Psoas muscle (tissue), 8 donors: Measurements from ENCODE around the gene DPP10. TPM values are rescaled to one million over a fixed set of nuclear protein-coding genes. Genes with fewer than 3 reads are reported as not detected.

Experiments used
- ATAC-seq, 4 donors: fragments of 200-7000 bp; cut with Tn5 transposase; one replicate each; pipeline ENCODE4 v1.9.1; 2020; ENCODE audit warnings: moderate library complexity in 3 of 4, mild to moderate bottlenecking in 2 of 4
- DNase-seq, 2 donors: peaks; one replicate each; pipeline ENCODE4 v3.0.0-alpha.2; 2020
- H3K27ac ChIP-seq: fragments of 200-600 bp; one replicate; pipeline ENCODE4 v1.8.0; 2022
- H3K27me3 ChIP-seq, 3 donors: fragments of 200-600 bp in 1 of 3; one replicate each; pipeline versions ENCODE4 v1.6.1 to v1.8.0; 2013 to 2022; ENCODE audit warnings: low read length in 2 of 3, mild to moderate bottlenecking in 2 of 3, moderate library complexity in 1 of 3; ENCODE audit not compliant: insufficient read depth in 3 of 3
- H3K36me3 ChIP-seq, 2 donors: fragments of 200-600 bp in 1 of 2; one replicate each; pipeline versions ENCODE4 v1.6.1 to v1.8.0; 2013 to 2022; ENCODE audit warnings: low read depth in 1 of 2, mild to moderate bottlenecking in 1 of 2, moderate library complexity in 1 of 2; ENCODE audit not compliant: insufficient read depth in 1 of 2
- H3K4me1 ChIP-seq: fragments of 200-600 bp; one replicate; pipeline ENCODE4 v1.8.0; 2022
- H3K4me3 ChIP-seq: fragments of 200-600 bp; one replicate; pipeline ENCODE4 v1.8.0; 2022; ENCODE audit warnings: mild to moderate bottlenecking
- H3K9me3 ChIP-seq: fragments of 200-600 bp; one replicate; pipeline ENCODE4 v1.8.0; 2022
- WGBS, 3 donors: extraction: QIAGEN DNeasy Blood & Tissue Kit; methylation state at CpG; one replicate each; pipeline versions ENCODE4 v1.1.6 to v1.1.7; 2013; 5-methylcytosine and 5-hydroxymethylcytosine counted together
- intact Hi-C, 2 donors: fragments of 100-400 bp; cut with DNase I; formaldehyde crosslinking; loops; one replicate each; pipeline versions ENCODE4 v1.11.0 to v1.14.2; 2022
- polyA plus RNA-seq, 3 donors: library from polyadenylated mRNA; stranded (reverse); fragments of 200-250 nt; gene quantifications; one replicate each; pipeline ENCODE4 v1.2.3, GENCODE V29; 2013
- total RNA-seq, 4 donors: library from RNA; stranded (reverse); fragmentation: NEBNext Ultra II Directional in 2 of 4; extraction: Animal tissue kit (Norgen Biotek cat#: 25700) in 2 of 4; gene quantifications; one replicate each; pipeline versions ENCODE4 v1.2.1 to v1.2.4, GENCODE V29; 2021 to 2023
- TF ChIP-seq, protein P1 (sequence below): fragments of 200-600 bp; IDR thresholded peaks from one replicate; pipeline ENCODE4 v1.8.0; 2022; ENCODE audit warnings: antibody characterized with exemption
- donor health status: healthy with polysubstance abuse.
- donor health status: DM: no; HTN: no; CAD: no; lungs with moderate emphysema.
- donor health status: Bipolar disorder and iron deficiency.
- donor health status: healthy.
- donor health status: DM: yes; HTN: yes; CAD: no.
- donor health status: DM: no; HTN: no; CAD: no.
- donor health status: DM: no; HTN: no; CAD: no.
- donor health status: DM: yes; HTN: yes; CAD: no.

The DPP10 gene
- total and polyA plus RNA-seq, 7 donors, result 0.01 to 0.11 TPM; not detected in 5

DNA sequence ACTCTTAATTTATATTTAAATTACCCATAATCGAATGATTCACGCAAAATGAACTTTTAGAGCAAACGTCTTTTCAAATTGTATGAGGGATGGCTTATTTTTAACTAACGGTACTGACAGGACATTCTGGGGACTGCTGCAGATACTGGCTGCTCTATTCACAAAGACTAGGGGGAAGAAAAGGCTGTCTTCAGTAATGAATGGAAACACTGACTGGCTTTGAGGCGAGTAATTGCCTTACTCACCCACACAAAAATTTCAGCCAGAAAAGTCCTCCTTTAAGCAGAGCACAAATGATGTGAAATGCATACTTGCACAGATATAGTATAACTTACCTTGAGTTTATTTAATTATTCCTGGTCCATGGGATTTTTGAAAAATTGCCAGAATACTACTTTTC is 852.6 kb downstream of the DPP10 start:
- 60 to 69% (median 64%) methylated on average over 5 of the region's 5 CpGs for WGBS, 3 donors
- ATAC-seq (no peak), DNase-seq (no peak)
- Histone ChIP-seq H3K27me3 (no peaks in the 10 kb centered on the region), H3K27ac (no peak overlapping the region), H3K4me3 (no peak overlapping the region), H3K4me1 (no peaks in the 10 kb centered on the region), H3K36me3 (no peaks in the 10 kb centered on the region), H3K9me3 (no peaks in the 10 kb centered on the region)
- intact Hi-C loops, result no loop called here
- TF ChIP-seq, protein P1, sequence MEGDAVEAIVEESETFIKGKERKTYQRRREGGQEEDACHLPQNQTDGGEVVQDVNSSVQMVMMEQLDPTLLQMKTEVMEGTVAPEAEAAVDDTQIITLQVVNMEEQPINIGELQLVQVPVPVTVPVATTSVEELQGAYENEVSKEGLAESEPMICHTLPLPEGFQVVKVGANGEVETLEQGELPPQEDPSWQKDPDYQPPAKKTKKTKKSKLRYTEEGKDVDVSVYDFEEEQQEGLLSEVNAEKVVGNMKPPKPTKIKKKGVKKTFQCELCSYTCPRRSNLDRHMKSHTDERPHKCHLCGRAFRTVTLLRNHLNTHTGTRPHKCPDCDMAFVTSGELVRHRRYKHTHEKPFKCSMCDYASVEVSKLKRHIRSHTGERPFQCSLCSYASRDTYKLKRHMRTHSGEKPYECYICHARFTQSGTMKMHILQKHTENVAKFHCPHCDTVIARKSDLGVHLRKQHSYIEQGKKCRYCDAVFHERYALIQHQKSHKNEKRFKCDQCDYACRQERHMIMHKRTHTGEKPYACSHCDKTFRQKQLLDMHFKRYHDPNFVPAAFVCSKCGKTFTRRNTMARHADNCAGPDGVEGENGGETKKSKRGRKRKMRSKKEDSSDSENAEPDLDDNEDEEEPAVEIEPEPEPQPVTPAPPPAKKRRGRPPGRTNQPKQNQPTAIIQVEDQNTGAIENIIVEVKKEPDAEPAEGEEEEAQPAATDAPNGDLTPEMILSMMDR, result no peak

DNA sequence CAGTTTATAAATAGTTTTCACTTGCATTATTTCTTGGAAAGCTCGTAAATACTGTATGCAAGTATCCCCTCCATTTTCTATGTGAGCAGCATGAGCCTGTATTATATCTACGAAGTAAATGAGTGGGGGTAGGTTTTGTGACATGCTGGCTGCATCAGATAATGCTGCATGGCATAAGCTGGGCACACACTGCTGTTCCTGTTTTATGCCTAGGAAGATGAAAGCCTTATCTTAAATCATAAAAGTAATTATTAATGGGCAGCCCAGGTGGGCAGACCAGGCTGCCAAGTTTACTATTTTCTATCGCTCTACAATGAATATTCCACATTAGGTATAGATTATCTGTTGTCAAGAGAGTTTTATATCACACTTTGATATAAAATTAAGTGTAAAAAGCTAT is 854.6 kb downstream of the DPP10 start:
- no peaks in the 10 kb centered on the region for H3K36me3 ChIP-seq
- H3K4me1 ChIP-seq, result no peaks in the 10 kb centered on the region
- no peak overlapping the region for H3K27ac ChIP-seq
- no peaks in the 10 kb centered on the region for H3K27me3 ChIP-seq
- ATAC-seq (no peak), DNase-seq (no peak)
- no peak overlapping the region for H3K4me3 ChIP-seq
- intact Hi-C loops, result no loop called here
- TF ChIP-seq, protein P1, result no peak
- H3K9me3 ChIP-seq, result no peaks in the 10 kb centered on the region
- WGBS, 3 donors, result 68 to 75% (median 73%) methylated on average over 3 of the region's 3 CpGs

DNA sequence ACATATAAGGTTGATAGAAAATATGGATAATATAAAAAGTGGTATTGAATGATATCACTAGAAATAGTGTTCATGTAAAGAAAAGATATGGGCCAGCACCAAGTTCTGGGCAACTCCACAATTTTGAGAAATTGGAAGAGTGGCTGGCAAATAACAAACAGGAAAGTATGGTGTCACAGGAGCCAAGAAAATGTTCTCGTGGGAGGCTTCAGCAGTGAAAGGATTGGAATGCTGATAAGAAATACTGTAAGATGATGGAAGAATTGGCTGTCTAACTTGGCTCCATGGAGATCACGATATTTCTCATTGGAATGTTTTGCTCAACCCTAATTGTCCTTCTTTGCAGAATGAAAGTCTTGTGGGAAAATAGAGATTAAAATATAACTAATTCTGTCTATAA is 856.8 kb downstream of the DPP10 start:
- no peak overlapping the region for H3K4me3 ChIP-seq
- DNase-seq (no peak), ATAC-seq (no peak)
- H3K4me1 ChIP-seq, result no peaks in the 10 kb centered on the region
- WGBS, 3 donors, result 66 to 75% (median 72%) methylated on average over 2 of the region's 2 CpGs
- no peaks in the 10 kb centered on the region for H3K9me3 ChIP-seq
- H3K27ac ChIP-seq, result no peak overlapping the region
- intact Hi-C loops, result no loop called here
- no peaks in the 10 kb centered on the region for H3K36me3 ChIP-seq
- no peaks in the 10 kb centered on the region for H3K27me3 ChIP-seq
- TF ChIP-seq, protein P1, result no peak

DNA sequence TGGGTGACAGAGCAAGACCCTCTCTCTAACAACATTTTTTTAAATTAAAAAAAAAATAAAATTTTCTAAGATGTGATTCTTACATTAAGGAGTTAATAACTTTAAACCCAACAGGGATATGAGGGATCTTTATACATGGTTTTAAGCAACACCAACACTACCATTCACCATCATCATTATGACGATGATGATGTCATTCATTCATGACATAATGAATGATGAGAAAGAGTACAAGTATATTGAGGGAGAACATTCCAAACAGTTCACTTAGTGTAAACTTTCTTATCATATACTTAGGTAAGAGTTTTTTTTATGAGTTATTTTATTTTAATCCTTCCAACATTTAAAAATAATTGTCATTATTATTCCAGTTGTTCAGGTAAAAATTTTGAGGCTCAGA is 863.3 kb downstream of the DPP10 start:
- Histone ChIP-seq H3K4me1 (no peaks in the 10 kb centered on the region), H3K4me3 (no peak overlapping the region), H3K9me3 (no peaks in the 10 kb centered on the region), H3K27ac (no peak overlapping the region), H3K36me3 (no peaks in the 10 kb centered on the region), H3K27me3 (no peaks in the 10 kb centered on the region)
- 75 to 82% (median 75%) methylated on average over 1 of the region's 1 CpG for WGBS, 3 donors
- ATAC-seq, result no peak
- TF ChIP-seq, protein P1, result no peak
- DNase-seq, result no peak
- intact Hi-C loops, result no loop called here

DNA sequence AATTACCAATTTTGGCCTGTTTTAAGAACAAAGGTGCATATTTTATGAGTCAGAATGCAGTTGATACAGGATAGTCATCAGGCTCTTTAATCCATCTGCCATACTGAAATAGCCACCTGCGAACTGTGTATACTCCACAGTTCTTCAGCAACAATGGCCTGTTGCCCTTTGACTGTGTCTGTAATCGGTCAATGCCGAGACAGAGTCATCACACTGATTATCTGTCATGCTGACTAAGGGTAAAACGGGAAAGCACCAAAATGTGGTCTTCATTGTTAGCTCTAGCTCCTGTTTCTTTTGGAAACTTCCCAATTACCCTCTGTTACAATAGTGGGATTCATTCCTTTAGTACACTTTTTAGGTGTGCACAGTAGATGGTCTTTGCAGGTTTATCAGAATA is 871.7 kb downstream of the DPP10 start:
- Histone ChIP-seq H3K27ac (no peak overlapping the region), H3K27me3 (no peaks in the 10 kb centered on the region), H3K9me3 (peaks cover under 1% of the 10 kb centered on the region), H3K36me3 (no peaks in the 10 kb centered on the region), H3K4me3 (no peak overlapping the region), H3K4me1 (no peaks in the 10 kb centered on the region)
- 77 to 80% (median 77%) methylated on average over 4 of the region's 4 CpGs for WGBS, 3 donors
- ATAC-seq (no peak), DNase-seq (no peak)
- intact Hi-C loops, result no loop called here
- TF ChIP-seq, protein P1, result no peak
